DOHH2 (cell line): ENCODE data around the gene SOWAHB.
"Not testable (repeated sequence)": the region's sequence is repeated elsewhere in the genome, so short reads cannot be mapped to it uniquely, and the experiment has no call there.

Experiments used
- H3F3A ChIP-seq: fragments of 200-600 bp; sonication (generic), shearing (Covaris generic); 2 replicates; pipeline ENCODE4 v1.6.0; 2016; ENCODE audit warnings: antibody characterized with exemption, mild to moderate bottlenecking; ENCODE audit not compliant: control insufficient read depth, insufficient read depth
- H3K27ac ChIP-seq: fragments of 200-600 bp; sonication (generic); 2 replicates; pipeline ENCODE4 v1.5.1; 2014; ENCODE audit warnings: low read depth, mild to moderate bottlenecking, low read length, moderate library complexity
- H3K27me3 ChIP-seq: fragments of 200-600 bp; sonication (generic); 2 replicates; pipeline ENCODE4 v1.6.1; 2014; ENCODE audit warnings: mild to moderate bottlenecking, low read length, mixed read lengths; ENCODE audit not compliant: control insufficient read depth
- H3K36me3 ChIP-seq: fragments of 200-600 bp; sonication (generic); 2 replicates; pipeline ENCODE4 v1.6.1; 2014; ENCODE audit warnings: mild to moderate bottlenecking, low read length, moderate library complexity, mixed read lengths; ENCODE audit not compliant: control insufficient read depth
- H3K4me1 ChIP-seq: fragments of 200-600 bp; sonication (generic); 2 replicates; pipeline ENCODE4 v1.6.1; 2014; ENCODE audit warnings: mild to moderate bottlenecking, low read length, mixed read lengths; ENCODE audit not compliant: control insufficient read depth
- H3K4me2 ChIP-seq: fragments of 200-600 bp; sonication (generic); 2 replicates; pipeline ENCODE4 v1.6.0; 2014; ENCODE audit warnings: mild to moderate bottlenecking, low read length, moderate library complexity
- H3K4me3 ChIP-seq: fragments of 200-600 bp; sonication (generic); 2 replicates; pipeline ENCODE4 v1.5.1; 2014; ENCODE audit warnings: mild to moderate bottlenecking, low read length, mixed read lengths
- H3K79me2 ChIP-seq: fragments of 200-600 bp; sonication (generic); 2 replicates; pipeline ENCODE4 v1.6.1; 2014; ENCODE audit warnings: mild to moderate bottlenecking, low read length, mixed read lengths; ENCODE audit not compliant: control insufficient read depth
- H3K9me2 ChIP-seq: fragments of 200-600 bp; sonication (generic); replicated peaks from 2 replicates; pipeline ENCODE4 v1.6.1; 2014; ENCODE audit warnings: mild to moderate bottlenecking, low read length, mixed read lengths; ENCODE audit not compliant: control insufficient read depth
- H3K9me3 ChIP-seq: fragments of 200-600 bp; sonication (generic); 2 replicates; pipeline ENCODE4 v1.6.1; 2014; ENCODE audit warnings: antibody characterized with exemption, low read length, mixed read lengths; ENCODE audit not compliant: control insufficient read depth, insufficient read depth
- H4K20me1 ChIP-seq: fragments of 200-600 bp; sonication (generic); 2 replicates; pipeline ENCODE4 v1.6.0; 2014; ENCODE audit warnings: low read depth, mild to moderate bottlenecking, antibody characterized with exemption, low read length, moderate library complexity; ENCODE audit not compliant: control insufficient read depth, insufficient read depth
- CTCF ChIP-seq: fragments of 200-600 bp; sonication (generic); IDR thresholded peaks from one replicate; pipeline ENCODE4 v1.5.1; 2014; ENCODE audit warnings: antibody characterized with exemption, mild to moderate bottlenecking, low read depth, low read length; ENCODE audit not compliant: poor library complexity, severe bottlenecking
- EZH2phosphoT487 ChIP-seq: fragments of 200-600 bp; sonication (generic); IDR thresholded peaks from 2 replicates; pipeline ENCODE4 v1.6.1; 2017; ENCODE audit warnings: borderline replicate concordance, mild to moderate bottlenecking, antibody characterized with exemption, low read length, moderate library complexity, mixed read lengths

Gene SOWAHB

DNA sequence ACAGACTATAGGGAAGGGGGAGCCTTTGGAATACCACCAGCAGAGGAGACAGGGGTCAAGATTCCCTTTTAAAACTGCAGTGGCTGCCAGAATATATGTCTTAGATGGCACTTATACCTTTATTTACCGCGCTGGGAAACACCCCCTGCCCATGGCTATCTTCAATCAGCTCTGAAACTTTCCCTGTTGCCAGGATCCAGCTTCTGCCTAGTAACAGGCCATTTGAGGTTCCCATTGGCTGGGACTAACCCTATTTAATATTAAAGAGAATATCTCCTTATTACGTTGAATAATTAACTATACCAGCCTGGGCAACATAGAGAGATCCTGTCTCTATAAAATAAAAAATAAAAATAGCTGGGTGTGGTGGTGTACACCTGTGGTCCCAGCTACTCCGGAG is 23.8 kb downstream of the SOWAHB start:
- Histone ChIP-seq H3K27me3 (peaks cover 4% of the 10 kb centered on the region; the same call in 1 of the 2 replicates), H3K4me2 (no peak overlapping the region), H3K27ac (no peak overlapping the region), H3F3A (no peaks in the 10 kb centered on the region), H3K79me2 (no peaks in the 10 kb centered on the region), H3K9me2 (no peaks in the 10 kb centered on the region), H4K20me1 (no peaks in the 10 kb centered on the region), H3K4me3 (no peak overlapping the region), H3K36me3 (no peaks in the 10 kb centered on the region), H3K9me3 (no peaks in the 10 kb centered on the region), H3K4me1 (no peaks in the 10 kb centered on the region)
- TF ChIP-seq EZH2phosphoT487 (no peak), CTCF (no peak)

DNA sequence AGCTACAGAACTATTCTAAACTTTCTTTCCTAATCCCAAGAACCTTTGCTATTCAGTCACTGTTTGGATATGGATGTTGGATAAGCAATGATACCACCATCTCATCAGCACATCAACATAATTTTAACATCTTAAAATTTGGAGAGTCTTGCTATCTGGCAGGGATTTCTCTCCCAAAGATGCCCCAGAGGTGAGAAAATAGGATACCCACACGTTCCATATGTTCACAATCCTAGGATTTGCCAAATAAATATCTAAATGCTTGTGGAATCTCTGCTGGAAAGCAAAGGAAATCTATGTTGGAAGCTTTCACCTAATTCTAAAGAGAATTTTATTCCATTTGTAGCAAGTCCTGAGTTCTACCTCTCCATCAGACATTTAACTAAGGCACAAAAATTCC is 24.4 kb downstream of the SOWAHB start:
- Histone ChIP-seq H3K27ac (no peak overlapping the region), H3K9me2 (no peaks in the 10 kb centered on the region), H3K4me2 (no peak overlapping the region), H3K27me3 (peaks cover 4% of the 10 kb centered on the region; the same call in 1 of the 2 replicates), H3K4me1 (no peaks in the 10 kb centered on the region), H3K36me3 (no peaks in the 10 kb centered on the region), H4K20me1 (no peaks in the 10 kb centered on the region), H3K4me3 (no peak overlapping the region), H3K79me2 (no peaks in the 10 kb centered on the region), H3K9me3 (no peaks in the 10 kb centered on the region), H3F3A (no peaks in the 10 kb centered on the region)
- TF ChIP-seq EZH2phosphoT487: no peak
- no peak for TF ChIP-seq CTCF

GRCh38 chr4:76872556-76872955 is 25.4 kb downstream of the SOWAHB start:
- no peak overlapping the region for H3K4me2 ChIP-seq
- H3K4me1 ChIP-seq: no peaks in the 10 kb centered on the region
- peaks cover 4% of the 10 kb centered on the region; the same call in 1 of the 2 replicates for H3K27me3 ChIP-seq
- no peak overlapping the region for H3K27ac ChIP-seq
- H4K20me1 ChIP-seq: no peaks in the 10 kb centered on the region
- no peaks in the 10 kb centered on the region for H3F3A ChIP-seq
- H3K79me2 ChIP-seq: no peaks in the 10 kb centered on the region
- no peaks in the 10 kb centered on the region for H3K36me3 ChIP-seq
- TF ChIP-seq EZH2phosphoT487: no peak
- TF ChIP-seq CTCF: no peak
- H3K4me3 ChIP-seq: no peak overlapping the region
- no peaks in the 10 kb centered on the region for H3K9me2 ChIP-seq
- no peaks in the 10 kb centered on the region for H3K9me3 ChIP-seq

GRCh38 chr4:76868780-76869179 is 29.2 kb downstream of the SOWAHB start:
- not testable (repeated sequence) for H4K20me1 ChIP-seq, H3F3A ChIP-seq, H3K27ac ChIP-seq, H3K79me2 ChIP-seq, H3K4me1 ChIP-seq, H3K36me3 ChIP-seq, H3K4me2 ChIP-seq, H3K27me3 ChIP-seq, H3K9me3 ChIP-seq, H3K9me2 ChIP-seq, H3K4me3 ChIP-seq
